ENCODE results near the gene PLAC1.

GRCh38 chrX:134570509-134570846 is 87.8 kb downstream of the PLAC1 start:
- no peak for TF ChIP-seq CTCF (IDR thresholded peaks at IDR 0.05; ENCODE audit: poor library complexity, severe bottlenecking)
- TF ChIP-seq RAD21 (conservative IDR thresholded peaks at IDR 0.05) = no peak
- no peak for TF ChIP-seq TAF1 (IDR thresholded peaks at IDR 0.05; ENCODE audit: low read depth)
